Measurements from ENCODE around the gene AMD1.
A peak's percentile ranks its signal among the peaks of the same experiment; 100 is the strongest.
"Not testable (repeated sequence)": the region's sequence is repeated elsewhere in the genome, so short reads cannot be mapped to it uniquely, and the experiment has no call there.

The AMD1 gene

GRCh38 chr6:110873981-110874879, at the start of gene AMD1:
Gene AMD1, plus strand, starts transcription at chr6:110874785. Its CDS starts 321 bp downstream, at chr6:110875106.
- DNase-seq = peak; percentile 97

GRCh38 chr6:110826236-110827129, 48.1 kb upstream of the AMD1 start:
- no peak for DNase-seq

- DNase-seq = no peak
These were observed 46.2 kb upstream of the AMD1 start for GRCh38 chr6:110828396-110828795.

- no peak for DNase-seq
These were observed 43.2 kb upstream of the AMD1 start for GRCh38 chr6:110831405-110831804.

- no peak for DNase-seq
These were observed 40.8 kb upstream of the AMD1 start for GRCh38 chr6:110833831-110834230.

- not testable (repeated sequence) for DNase-seq
These were observed 38.8 kb upstream of the AMD1 start for GRCh38 chr6:110835751-110836150.

GRCh38 chr6:110841266-110841665, 33.3 kb upstream of the AMD1 start:
- no peak for DNase-seq

- no peak for DNase-seq
These were observed 24.8 kb upstream of the AMD1 start for GRCh38 chr6:110849781-110850180.

GRCh38 chr6:110852773-110853172, 21.8 kb upstream of the AMD1 start:
- no peak for DNase-seq

GRCh38 chr6:110853754-110854477, 20.7 kb upstream of the AMD1 start:
- DNase-seq = no peak

GRCh38 chr6:110856296-110856695, 18.3 kb upstream of the AMD1 start:
- no peak for DNase-seq

GRCh38 chr6:110858016-110858415, 16.6 kb upstream of the AMD1 start:
- no peak for DNase-seq

GRCh38 chr6:110858562-110859214, 15.9 kb upstream of the AMD1 start:
- no peak for DNase-seq

- peak; percentile 75 for DNase-seq
These were observed 15.2 kb upstream of the AMD1 start for GRCh38 chr6:110859335-110859792.

- no peak for DNase-seq
These were observed 9.8 kb upstream of the AMD1 start for GRCh38 chr6:110864824-110865223.

- no peak for DNase-seq
These were observed 429 bp downstream of the AMD1 start for GRCh38 chr6:110874880-110875547.

- peak; percentile 69 for DNase-seq
These were observed 1.1 kb downstream of the AMD1 start for GRCh38 chr6:110875548-110876169.

- peak; percentile 87 for DNase-seq
These were observed 1.7 kb downstream of the AMD1 start for GRCh38 chr6:110876170-110876773.

GRCh38 chr6:110876806-110877564, 2.4 kb downstream of the AMD1 start:
- no peak for DNase-seq

GRCh38 chr6:110877569-110877968, 3.0 kb downstream of the AMD1 start:
- DNase-seq = no peak
